Stimulated activated naive CD4-positive, alpha-beta T cell treated with Interleukin-2 at 50 U/mL for 16 hours (primary cell): ENCODE measurements around the gene PLA2G4E.

Experiments
- DNase-seq: peaks from one replicate; lab custom pipeline; 2025; lab: John Stamatoyannopoulos, UW

Gene PLA2G4E

GRCh38 chr15:41936155-41936554, 84.7 kb downstream of the PLA2G4E start:
- no peak for DNase-seq

DNA sequence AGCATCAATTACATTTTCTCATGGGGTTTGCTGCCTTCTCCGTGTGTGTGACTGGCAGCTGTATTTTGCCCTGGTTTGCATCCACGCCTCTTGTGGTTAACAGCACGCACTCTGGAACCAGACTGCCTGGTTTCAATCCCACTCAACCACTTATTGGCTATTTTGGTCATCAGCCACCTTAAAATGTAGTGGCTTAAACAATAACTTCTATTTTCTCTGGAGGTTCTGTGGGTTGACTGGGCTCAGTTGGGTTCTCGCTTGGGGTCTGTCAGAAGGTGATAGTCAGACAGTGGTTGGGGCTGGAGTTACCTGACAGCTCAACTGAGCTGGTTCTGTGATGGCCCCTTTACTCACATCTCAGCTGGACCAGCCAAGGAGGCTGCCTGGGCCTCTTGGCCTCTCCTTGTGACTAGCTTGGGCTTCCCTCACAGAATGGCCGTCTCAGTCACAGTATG, 85.2 kb downstream of the PLA2G4E start:
- no peak for DNase-seq

GRCh38 chr15:41934843-41935242, 86.0 kb downstream of the PLA2G4E start:
- DNase-seq, result peak; percentile 60

- no peak for DNase-seq
Measured at GRCh38 chr15:41933771-41934170, 87.1 kb downstream of the PLA2G4E start.

GRCh38 chr15:41933326-41933725, 87.5 kb downstream of the PLA2G4E start:
- DNase-seq, result no peak

DNA sequence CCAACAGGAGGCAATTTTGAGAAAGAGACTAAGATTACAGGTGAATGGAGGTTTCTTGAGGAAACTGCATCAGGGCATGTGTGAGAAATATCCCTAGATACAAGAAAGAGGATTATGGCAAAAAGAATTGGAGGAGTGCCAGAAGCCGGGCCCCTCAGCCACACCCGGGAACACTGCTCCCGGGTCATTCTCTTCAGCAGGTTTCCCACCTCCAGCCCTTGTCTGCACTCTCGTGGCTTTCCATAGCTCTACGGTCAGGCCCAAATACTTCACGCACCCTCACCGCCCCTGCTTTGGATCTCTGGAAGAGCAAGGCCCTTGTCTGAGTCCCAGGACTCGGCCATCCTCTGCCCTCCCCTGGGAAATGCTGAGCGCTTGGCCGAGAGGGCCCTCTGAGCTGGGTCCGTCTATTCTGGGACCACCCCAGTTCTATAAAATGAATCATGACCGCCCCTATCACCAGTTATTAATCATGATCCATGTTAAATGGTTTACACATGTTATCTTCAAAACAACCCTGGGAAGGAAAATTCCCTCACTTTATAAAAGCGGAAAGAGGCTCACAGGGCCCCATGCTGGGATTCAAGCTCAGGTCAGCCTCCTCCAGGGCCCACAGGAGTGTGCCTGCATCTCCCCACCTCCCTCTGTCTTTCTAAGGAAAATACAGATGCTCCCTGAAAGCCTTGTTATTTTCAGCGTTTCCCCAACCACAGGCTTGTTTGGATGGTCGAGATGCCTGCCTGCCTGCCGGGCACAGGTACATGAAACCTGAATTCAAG, 88.1 kb downstream of the PLA2G4E start:
- no peak for DNase-seq

DNA sequence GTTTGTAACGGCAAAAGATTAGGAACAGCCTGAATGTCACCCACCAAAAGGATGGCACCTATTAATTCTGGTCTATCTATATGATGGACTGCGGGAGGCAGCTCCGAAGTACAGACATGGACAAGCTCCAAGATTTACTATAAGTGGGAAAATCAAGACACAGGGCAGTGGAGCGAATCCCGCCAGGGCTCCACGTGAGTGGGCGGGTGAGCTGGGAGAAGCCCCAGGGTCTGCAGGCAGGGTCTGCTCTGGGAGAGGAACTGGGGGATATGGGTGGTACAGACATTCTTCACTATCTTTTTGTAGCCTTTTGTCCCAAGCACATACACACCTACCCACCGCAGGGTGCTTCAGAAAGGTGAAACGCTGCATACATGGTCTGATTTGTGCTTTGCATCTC, 88.7 kb downstream of the PLA2G4E start:
- DNase-seq, result no peak
